Central memory CD4-positive, alpha-beta T cell (primary cell): ENCODE results near the gene SDF4.

Experiments used
- DNase-seq: peaks from one replicate; pipeline ENCODE4 v3.0.0; 2022

SDF4 gene

DNA sequence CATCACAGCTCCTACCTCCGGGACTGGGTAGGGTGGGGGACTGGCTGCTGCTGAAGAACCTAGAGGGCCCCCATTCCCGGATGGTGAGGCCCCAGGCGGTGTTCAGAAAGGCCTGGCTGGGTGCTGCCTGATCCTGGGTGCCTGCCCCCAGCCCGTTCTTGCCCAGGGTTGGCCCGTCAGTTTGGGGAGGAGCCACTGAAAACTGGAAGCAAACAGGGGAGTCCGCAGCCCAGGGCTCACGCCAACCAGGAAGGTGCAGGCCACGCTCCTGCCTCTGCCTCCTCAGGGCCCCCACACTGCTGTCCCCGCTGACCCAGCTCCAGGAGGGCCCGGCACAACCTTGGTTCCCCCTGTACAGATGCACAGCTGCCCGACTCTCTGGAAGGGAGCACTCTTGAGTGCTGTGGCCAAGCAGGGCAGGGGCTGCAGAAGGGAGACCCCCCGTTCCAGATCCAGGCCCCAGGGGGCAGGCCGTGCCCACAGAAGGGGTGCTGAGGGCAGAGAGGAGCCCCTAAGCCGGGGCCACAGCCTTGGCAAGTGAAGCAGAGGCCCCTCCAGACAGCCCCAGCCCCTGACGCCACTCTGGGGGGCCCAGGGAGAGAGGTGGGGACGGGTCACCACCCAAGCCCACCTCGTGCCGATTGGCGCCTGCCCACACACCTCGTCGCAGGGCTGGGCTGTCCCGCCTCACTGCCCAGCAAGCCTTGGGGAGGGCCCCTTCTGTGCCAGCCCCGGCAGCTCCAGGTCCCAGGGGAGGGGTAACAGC, 9.2 kb upstream of the SDF4 start:
- no peak for DNase-seq

DNA sequence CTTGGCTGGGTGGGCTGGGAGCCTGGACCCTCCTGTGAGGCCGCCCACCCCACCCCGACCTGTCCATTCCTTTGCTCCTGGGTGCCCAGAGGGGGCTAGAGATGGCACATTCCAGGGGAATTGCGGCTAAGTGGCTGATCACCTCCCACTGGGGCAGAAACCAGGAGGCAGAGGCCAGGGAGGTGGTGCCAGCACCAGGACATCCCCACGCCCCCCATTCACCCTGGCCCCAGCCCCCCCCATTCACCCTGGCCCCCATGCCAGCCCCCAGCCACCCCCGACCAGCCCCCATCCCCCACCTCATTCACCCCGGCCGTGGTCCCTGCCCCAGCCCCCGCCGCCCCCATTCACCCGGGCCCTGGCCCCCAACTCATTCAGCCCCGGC, 8.5 kb upstream of the SDF4 start:
- no peak for DNase-seq

DNA sequence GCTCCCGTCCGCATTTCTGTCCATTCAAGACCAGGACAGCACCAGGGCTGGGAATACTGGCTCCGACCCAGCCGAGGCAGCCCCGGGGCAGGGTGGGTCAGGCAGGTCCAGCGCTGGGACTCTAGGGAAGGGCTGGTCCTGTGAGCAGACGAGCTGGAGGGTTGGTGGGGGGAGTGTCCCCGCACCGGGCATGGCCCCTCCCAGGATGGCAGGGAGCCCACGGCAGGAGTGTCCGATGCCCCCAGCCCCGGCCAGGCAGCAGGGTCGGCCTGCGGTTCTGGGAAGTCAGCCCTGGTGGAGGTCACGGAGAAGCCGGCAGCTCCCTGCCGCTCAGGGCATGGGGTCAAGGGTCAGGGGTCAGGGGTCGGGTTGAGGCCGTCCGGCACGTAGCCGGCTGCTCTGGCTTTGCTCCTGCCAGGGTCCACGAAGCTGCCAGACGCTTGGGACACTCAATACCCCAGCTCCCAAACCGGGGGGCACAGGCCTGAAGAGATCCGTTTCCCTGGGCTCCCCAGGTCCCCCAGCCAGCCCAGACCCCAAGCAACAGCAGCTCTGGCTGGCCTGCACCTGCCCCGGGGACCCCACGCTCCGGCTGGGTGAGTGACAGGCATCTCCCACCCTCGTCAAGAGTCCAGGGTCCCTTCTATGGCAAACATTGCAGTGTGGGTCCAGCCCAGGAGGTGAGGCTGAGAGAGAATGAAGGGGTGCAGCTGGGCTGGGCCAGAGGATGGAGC, 8.0 kb upstream of the SDF4 start:
- DNase-seq = no peak

DNA sequence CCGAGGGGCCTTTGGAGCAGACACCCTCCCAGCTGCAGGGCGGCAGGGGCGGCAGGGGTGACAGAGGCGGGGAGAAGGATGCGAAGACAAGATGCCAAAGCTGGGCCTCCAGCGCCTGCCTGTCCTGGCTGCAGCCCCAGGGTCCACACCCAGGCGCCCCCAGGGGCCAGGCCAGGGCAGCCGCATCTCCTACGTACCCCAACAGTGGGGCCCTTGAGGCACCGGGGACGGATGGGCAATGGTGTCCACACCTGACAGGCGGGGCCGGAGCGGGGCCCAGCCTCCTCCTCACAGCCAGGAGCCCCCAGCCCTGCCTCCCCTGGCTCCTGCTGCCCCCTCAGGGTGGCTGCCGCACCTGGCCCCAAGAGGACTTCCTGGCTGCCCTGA, 7.4 kb upstream of the SDF4 start:
- no peak for DNase-seq

DNA sequence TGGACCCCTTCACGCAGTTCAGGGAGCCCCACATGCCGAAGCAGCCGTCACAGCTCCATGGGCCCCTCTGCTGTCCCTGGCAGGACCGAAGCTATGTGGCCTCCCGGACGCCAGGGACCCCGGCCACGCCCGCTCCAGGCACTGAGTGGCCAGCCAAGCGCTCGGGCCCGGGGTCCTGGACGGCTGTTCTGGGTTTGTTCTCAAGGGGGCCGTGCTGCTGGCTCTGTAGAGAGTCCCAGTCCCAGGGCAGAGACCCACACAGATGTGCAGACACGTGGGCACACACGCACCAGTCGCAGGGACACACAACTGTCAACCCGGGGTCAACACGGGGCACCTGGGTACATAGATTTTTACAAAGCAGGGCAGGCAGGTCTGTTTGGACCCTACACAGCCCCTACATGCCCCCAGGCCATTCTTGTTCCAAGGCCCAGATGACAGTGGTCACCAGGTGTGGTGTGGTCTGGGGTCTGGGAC, 6.9 kb upstream of the SDF4 start:
- no peak for DNase-seq

DNA sequence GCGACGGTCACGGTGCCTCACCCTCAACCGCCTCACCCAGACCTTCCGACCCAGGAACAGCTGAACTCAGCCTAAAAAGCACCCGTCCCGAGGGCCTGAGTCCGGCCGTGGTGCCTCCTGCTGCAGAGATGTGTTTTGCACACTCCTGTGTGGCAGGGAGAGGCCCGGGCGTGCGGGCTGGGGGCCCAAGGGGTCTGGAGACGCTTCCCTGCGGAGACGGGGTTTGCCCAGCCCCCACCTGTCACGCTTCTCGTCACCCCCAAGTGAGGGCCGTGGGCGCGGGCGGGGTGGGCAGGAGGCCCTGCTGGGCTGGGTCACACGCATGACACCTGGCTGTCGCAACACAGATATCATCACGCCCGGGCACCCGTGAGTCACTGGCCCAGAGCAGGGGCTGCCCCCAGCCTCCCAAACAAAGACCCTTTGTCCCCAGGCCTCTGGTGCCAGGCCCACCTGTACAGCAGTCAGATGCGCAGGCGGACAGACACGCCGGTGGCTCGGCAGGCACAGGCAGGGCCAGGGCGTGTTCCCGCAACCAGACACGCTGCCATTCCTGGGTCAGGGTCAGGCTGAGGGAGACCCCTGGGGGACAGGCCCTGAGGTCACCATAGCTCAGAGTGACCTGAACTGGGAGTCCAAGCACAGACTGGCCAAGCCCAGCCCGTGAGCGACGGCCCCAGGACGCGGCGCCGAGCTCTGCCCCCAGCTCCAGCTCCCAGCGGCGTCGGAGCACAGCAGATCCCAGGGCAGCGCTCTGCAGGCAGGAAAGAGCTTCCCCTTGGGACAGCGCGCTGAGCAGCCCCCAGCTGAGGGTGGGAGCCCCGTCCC, 6.3 kb upstream of the SDF4 start:
- DNase-seq = no peak

DNA sequence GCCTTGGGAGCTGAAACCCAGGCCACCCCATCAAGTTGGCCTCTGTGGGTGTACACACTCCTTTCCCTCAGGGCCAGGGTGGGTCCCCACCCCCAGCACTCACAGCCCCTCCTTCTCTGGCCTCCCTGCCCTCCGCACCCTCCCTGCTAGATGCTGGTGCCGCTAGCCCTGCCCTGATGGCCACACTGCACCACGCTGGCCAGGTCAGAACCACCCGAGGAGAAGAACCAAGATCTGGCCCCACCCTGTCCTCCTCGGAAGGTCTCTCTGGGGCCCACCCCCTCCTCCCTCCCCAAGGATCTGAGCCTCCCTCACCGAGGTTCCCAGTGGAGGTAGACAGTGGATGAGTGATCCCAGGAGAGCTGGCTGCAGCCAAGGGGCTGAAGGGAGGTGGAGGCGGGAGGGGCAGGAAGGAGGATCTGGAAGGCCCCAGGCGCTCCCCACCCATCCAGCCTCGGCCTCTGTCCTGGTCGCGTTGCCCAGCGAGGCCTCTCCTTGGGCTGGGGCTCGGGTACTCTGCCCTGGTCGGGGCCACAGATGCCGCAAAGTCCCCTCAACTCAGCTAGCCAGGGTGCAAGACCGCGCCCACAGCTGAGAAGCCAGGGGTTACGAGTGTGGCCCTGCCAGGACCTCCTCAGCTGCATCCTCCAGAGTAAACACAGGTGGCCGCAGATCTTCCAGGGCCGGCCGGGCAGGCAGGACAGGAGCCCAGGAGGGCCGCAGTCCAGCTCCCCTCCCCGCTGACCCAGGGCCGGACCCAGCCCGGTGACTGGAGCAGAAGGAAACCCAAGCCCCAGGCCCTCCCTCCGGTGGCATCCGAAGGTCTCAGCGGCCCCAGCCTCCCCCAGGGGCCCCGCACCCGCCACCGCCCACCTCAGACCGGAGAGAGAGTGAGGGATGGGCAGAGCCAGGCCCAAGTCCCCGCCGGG, 5.4 kb upstream of the SDF4 start:
- DNase-seq = no peak

DNA sequence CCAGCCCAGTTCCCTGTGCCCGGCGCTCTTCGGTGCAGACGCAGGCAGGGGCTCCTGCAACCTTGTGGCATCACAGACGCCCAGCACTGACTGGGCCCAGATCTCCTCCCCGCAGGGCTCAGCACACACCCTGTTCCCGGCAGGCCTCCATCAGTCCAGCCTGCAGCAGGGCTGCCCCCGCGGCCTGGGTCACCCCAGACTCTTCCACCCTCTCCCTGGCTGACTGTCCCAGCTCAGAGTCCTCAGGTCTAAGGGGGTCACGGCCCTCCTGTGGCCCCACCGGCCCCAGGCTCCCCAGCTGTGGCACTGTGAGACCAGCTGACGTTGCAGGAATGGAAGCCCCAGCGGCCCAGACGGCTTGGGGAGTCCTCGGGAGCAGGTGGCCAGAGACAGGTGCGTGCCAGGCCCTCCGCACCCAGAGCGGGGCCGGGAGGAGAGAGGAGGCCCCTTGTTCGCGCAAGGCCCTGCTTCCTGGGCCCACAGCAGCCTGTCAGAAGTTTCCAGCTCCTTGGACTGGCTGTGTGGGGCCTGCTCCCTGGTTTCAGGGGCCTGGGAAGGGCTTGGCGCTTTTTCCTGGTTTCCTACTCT, 4.5 kb upstream of the SDF4 start:
- DNase-seq = no peak

DNA sequence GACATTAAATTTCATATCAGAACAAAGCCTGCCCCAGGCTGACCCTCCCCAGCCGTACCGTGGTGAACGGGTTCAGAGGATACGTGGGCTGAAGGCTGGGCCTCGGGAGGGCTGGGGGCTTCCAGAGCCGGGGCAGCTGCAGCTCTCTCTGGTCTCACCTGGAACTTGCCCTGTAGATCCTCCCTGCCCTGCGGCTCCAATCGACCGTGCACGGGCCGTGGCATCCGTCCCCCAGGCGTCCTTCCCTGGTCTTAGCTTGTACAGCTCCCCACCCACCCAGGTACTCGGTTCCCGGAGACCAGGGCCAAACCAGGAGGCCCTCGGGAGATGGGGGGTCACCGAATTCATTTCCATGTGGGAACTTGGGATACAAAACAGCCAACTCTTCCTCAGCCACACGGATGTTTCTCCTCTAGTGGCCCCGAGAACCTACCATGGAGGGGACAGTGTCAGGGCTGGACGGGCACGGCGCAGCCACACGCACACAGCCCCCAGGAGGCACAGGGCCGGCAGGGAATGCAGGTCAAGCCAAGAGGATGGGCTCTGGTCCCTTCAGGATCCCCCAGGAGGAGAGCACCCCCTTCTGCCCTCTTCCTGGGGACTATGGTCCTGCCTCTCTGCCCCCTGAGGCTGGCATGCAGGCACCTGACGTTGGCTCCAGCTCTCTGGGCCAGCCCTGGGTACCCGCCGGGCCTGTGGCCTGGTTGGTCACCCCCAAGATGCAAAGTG, 3.4 kb upstream of the SDF4 start:
- DNase-seq = no peak

DNA sequence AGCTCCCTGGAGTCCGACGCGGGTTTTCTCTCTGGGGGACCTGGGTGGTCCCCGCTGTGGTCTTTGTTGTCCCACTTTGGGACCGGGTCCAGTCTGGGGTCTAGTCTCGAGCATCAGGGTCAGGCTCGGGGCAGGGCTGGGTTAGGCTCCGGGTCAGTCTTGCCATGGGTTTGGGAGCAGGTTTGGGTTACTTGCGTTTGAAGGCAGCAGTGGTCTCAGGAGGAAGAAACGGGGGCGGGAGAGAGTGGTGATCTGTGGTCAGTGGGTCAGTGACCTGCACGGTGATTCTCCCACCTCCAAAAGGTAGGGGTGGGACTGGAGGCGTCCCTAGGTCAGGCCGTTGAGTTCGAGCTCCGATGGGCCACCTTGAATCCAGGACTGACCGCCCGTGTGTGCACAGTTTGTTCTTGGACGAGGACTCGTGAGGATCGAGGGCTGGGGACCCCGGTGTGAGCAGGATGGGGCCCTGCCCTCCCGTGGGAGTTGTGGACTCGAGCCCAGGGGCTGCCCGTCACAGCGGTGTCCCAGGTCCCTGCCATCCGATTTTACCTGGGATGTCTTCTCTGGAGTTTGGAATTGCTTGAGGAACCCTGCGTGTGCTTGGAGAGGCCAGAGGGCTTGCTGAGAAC, 2.5 kb upstream of the SDF4 start:
- no peak for DNase-seq

DNA sequence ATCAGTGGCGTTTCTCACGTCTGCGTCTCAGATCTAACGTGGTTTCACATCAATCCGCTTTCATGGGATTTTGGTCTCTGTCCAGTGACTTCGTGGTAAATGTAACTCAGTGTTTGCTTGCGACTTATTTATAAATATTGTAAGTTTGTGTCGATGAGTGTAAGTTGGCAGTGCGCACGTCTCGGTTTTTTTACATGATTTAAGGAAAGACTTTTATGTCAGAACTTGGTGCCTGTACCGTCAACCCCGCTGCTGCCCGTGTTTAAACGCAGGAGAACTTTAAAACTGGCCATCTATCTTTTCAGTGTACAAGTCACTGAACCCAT, 1.7 kb upstream of the SDF4 start:
- no peak for DNase-seq

DNA sequence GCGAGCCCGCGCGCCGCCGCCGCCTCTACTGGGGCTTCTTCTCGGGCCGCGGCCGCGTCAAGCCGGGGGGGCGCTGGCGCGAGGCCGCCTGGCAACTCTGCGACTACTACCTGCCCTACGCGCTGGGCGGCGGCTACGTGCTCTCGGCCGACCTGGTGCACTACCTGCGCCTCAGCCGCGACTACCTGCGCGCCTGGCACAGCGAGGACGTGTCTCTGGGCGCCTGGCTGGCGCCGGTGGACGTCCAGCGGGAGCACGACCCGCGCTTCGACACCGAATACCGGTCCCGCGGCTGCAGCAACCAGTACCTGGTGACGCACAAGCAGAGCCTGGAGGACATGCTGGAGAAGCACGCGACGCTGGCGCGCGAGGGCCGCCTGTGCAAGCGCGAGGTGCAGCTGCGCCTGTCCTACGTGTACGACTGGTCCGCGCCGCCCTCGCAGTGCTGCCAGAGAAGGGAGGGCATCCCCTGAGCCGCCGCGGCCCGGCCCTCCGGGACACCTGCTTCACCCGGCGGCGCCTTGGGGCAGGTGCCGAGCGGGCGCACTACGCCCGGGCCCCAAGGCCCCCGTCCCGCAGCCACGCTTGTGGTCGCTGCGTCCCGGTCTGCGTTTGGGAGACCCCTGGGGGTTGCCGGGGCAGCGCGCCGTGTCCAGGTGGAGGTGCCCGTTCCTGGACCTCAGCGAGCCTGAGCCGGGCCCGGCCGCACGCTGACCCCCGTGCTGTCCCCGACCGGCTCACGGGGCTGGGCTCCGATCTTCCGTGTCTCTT, 1.2 kb upstream of the SDF4 start:
- no peak for DNase-seq

DNA sequence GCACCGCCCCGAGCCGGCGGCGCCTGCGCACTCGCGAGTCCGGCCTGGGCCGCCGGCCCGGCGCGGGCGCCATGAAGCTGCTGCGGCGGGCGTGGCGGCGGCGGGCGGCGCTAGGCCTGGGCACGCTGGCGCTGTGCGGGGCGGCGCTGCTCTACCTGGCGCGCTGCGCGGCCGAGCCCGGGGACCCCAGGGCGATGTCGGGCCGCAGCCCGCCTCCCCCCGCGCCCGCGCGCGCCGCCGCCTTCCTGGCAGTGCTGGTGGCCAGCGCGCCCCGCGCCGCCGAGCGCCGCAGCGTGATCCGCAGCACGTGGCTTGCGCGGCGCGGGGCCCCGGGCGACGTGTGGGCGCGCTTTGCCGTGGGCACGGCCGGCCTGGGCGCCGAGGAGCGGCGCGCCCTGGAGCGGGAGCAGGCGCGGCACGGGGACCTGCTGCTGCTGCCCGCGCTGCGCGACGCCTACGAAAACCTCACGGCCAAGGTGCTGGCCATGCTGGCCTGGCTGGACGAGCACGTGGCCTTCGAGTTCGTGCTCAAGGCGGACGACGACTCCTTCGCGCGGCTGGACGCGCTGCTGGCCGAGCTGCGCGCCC, 501 bp upstream of the SDF4 start, which contains the start of gene B3GALT6:
B3GALT6 (plus strand) TSS at position 30 of the 588 bp plus-strand sequence; CDS start at position 72, 42 bp downstream.
- DNase-seq = no peak

DNA sequence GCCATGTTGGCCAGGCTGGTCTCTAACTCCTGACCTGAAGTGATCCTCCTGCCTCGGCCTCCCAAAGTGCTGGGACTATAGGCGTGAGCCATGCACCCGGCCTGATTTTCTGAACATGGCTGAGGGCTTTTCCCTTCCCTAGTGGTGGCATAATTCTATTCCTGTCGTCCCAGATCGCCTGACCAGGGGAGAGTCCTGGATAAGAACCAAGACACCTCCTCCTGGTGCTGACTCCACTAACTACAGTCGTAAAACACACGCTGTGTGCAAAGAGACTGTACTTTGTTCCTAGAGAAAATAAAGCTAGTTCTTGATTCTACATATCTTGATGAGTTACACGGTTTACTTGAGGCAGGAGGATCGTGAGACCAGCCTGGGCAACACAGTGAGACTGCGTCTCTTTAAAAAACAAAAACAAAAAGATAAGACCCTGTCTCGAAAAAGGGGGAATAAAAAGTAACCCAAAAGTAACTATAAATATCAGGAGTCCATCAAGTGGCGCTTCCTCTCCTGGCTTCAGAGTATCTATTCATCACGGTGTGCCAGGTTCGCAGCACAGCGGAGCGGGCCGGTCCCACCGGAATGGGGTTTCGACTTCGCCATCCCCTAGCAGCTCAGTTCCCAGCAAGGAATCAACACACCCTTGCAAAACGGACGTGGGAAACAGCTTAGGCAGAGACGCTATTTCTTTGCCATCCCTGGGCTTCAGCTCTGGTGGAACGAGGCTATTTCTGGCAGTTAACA, 973 bp downstream of the SDF4 start:
- no peak for DNase-seq

DNA sequence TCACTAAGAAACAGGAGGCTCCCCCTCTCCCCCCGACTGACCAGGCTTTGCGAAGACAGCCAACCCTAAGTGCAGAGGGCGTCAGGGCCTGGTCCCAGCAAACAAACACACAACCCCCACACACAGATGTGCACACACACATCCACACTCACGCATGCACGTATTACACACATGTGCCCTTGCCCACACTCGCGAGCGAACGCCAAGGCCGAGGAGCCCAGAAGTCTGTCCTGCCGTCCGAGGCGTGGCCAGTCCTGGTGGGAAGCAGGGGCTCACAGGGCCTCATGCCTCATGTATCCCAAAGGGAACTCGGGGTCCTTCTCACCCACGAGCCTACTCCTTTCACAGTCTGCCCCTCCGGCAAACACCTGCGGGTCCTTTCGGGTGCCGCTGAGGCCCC, 2.0 kb downstream of the SDF4 start:
- no peak for DNase-seq

DNA sequence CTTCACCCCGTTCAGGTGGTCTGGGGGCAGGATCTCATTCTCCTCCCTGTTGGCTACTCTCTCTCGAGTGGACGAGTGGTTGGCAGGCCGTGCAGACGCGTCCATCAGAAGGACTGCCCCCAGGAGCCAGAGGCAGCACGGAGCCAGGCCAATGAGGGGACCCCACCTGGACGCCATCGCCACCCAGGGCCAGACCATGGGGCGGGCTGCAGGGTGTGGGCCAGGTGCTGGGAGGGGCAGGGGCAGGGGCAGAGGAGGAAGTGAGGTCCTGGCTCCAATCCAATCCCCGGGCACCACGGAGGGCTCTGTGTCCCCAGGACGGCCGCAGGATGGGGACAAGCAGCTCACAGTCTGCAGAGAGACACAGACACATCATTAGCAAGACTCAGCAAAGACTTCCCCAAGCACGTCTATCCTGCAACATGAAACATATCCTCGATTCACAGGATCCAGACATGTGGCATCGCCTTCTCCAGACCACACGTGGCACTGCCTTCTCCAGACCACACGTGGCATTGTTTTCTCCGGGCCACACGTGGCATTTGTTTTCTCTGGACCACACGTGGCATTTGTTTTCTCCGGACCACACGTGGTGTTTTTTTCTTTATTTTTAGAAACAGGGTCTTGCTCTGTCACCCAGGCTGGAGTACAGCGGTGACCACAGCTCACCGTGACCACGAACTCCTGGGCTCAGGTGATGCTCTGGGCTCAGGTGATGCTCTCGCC, 3.0 kb downstream of the SDF4 start:
- no peak for DNase-seq

DNA sequence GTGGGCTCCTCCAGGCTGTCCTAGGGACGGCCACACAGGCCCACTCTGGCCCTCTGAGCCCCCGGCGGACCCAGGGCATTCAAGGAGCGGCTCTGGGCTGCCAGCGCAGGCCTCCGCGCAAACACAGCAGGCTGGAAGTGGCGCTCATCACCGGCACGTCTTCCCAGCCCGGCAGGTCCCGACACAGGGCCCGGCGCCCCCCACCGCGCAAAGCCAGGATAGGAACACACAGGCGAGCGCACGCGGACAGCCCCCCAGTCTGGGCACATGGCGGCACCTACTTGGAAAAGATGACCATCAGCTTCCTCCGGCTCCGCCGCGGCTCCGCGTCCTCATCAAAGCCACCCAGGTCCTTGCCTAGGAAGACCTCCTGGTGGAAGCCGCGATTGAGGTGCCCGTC, 3.6 kb downstream of the SDF4 start:
- DNase-seq = no peak

DNA sequence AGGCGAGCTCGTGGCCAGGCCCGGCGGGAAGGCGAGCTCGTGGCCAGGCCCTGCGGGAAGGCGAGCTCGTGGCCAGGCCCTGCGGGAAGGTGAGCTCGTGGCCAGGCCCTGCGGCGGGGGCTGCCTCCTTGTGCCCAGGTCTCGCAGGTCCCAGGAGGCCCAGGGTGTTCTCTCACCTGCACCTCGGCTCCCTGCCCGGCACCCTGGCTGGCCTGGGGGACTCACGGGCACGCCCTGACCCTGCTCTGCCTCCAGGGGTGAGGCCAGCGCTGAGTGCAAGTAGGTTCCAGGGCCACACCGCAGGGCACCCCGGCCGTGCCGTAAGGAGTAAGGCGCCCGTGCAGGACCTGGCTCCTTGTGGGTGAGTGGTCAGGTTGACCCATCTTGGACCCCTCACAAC, 4.4 kb downstream of the SDF4 start:
- DNase-seq = no peak
